Activated CD8-positive, alpha-beta memory T cell treated with anti-CD3 and anti-CD28 coated beads, Interleukin-2, amount 50 U/mL, for 1 hour (primary cell): ENCODE results near the gene EPSTI1.
"Not testable (repeated sequence)": the region's sequence is repeated elsewhere in the genome, so short reads cannot be mapped to it uniquely, and the experiment has no call there.

Experiments
- DNase-seq: peaks from one replicate; pipeline ENCODE4 v3.0.0-alpha.2; 2020; ENCODE audit errors: extremely low read depth

EPSTI1 gene

GRCh38 chr13:43005460-43006236 is 13.6 kb upstream of the EPSTI1 start:
- no peak for DNase-seq

- no peak for DNase-seq
These were observed 11.7 kb upstream of the EPSTI1 start for GRCh38 chr13:43003729-43004128.

GRCh38 chr13:43003010-43003409 is 11.0 kb upstream of the EPSTI1 start:
- no peak for DNase-seq

GRCh38 chr13:43002021-43002420 is 10.0 kb upstream of the EPSTI1 start:
- no peak for DNase-seq

- no peak for DNase-seq
These were observed 8.6 kb upstream of the EPSTI1 start for GRCh38 chr13:43000676-43001075.

GRCh38 chr13:42999491-42999890 is 7.5 kb upstream of the EPSTI1 start:
- DNase-seq = no peak

- DNase-seq = no peak
These were observed 5.3 kb upstream of the EPSTI1 start for GRCh38 chr13:42997381-42997780.

GRCh38 chr13:42996584-42996983 is 4.5 kb upstream of the EPSTI1 start:
- no peak for DNase-seq

GRCh38 chr13:42994878-42995277 is 2.8 kb upstream of the EPSTI1 start:
- DNase-seq = no peak

- no peak for DNase-seq
These were observed 702 bp upstream of the EPSTI1 start for GRCh38 chr13:42992764-42993122.

- not testable (repeated sequence) for DNase-seq
These were observed 676 bp downstream of the EPSTI1 start for GRCh38 chr13:42991233-42991897.

GRCh38 chr13:42990291-42991232 is 1.5 kb downstream of the EPSTI1 start:
- DNase-seq = no peak

- no peak for DNase-seq
These were observed 5.9 kb downstream of the EPSTI1 start for GRCh38 chr13:42986176-42986574.

- DNase-seq = no peak
These were observed 6.5 kb downstream of the EPSTI1 start for GRCh38 chr13:42985312-42986175.

GRCh38 chr13:42984691-42985090 is 7.3 kb downstream of the EPSTI1 start:
- no peak for DNase-seq

GRCh38 chr13:42984026-42984425 is 8.0 kb downstream of the EPSTI1 start:
- DNase-seq = no peak

GRCh38 chr13:42981853-42982252 is 10.2 kb downstream of the EPSTI1 start:
- no peak for DNase-seq

GRCh38 chr13:42981317-42981716 is 10.7 kb downstream of the EPSTI1 start:
- DNase-seq = no peak

- DNase-seq = no peak
These were observed 14.8 kb downstream of the EPSTI1 start for GRCh38 chr13:42977219-42977659.

- no peak for DNase-seq
These were observed 16.0 kb downstream of the EPSTI1 start for GRCh38 chr13:42976066-42976465.

- DNase-seq = no peak
These were observed 18.5 kb downstream of the EPSTI1 start for GRCh38 chr13:42973581-42973980.
